ENCODE measurements around the gene MAP2K4. TPM values are rescaled to one million over a fixed set of nuclear protein-coding genes. Genes with fewer than 3 reads are reported as not detected.

Gene MAP2K4
- total RNA-seq, 4 donors from 2014 or later, result 29.8 to 58.6 (median 30.2) TPM

GRCh38 chr17:12027658-12028057 is 7.0 kb downstream of the MAP2K4 start:
- DNase-seq, result no peak
- no peak for ATAC-seq
- peaks cover 23 to 29% of the 10 kb centered on the region in 2 donors for H3K4me1 ChIP-seq
- H3K27ac ChIP-seq, result no peak overlapping the region
- H3K9me3 ChIP-seq, result no peaks in the 10 kb centered on the region
- intact Hi-C loops (cut with DNase I; ENCODE audit: low total_unique reads) (loop anchor here (10.0 kb wide), 1 partner anchor 987 kb away; the partner anchor contains the start of gene ELAC2), in situ Hi-C loops (cut with MboI; ENCODE audit: low sequenced_read_pairs in 4 of 4) (no loop called here)
- H3K36me3 ChIP-seq, result no peaks in the 10 kb centered on the region
- H3K4me3 ChIP-seq, result no peak overlapping the region
- H3K27me3 ChIP-seq, result no peaks in the 10 kb centered on the region
- TF ChIP-seq POLR2A (IDR thresholded peaks at IDR 0.05), result no peak
- TF ChIP-seq CTCF (IDR thresholded peaks at IDR 0.05 in 4 of 5, conservative IDR thresholded peaks at IDR 0.05 in 1 of 5), result no peak

- TF ChIP-seq CTCF (IDR thresholded peaks at IDR 0.05 in 4 of 5, conservative IDR thresholded peaks at IDR 0.05 in 1 of 5), result no peak
- TF ChIP-seq POLR2A (IDR thresholded peaks at IDR 0.05), result no peak
- H3K9me3 ChIP-seq, result no peaks in the 10 kb centered on the region
- intact Hi-C loops (cut with DNase I; ENCODE audit: low total_unique reads) (loop anchor here (10.0 kb wide), 1 partner anchor 986 kb away; the partner anchor contains the start of gene ELAC2), in situ Hi-C loops (cut with MboI; ENCODE audit: low sequenced_read_pairs in 4 of 4) (no loop called here)
- ATAC-seq (no peak), DNase-seq (no peak)
- H3K27ac ChIP-seq, result no peak overlapping the region
- H3K4me1 ChIP-seq, result peaks cover 17 to 21% of the 10 kb centered on the region in 2 donors
- H3K27me3 ChIP-seq, result no peaks in the 10 kb centered on the region
- H3K36me3 ChIP-seq, result no peaks in the 10 kb centered on the region
- no peak overlapping the region for H3K4me3 ChIP-seq
These were observed 7.9 kb downstream of the MAP2K4 start for GRCh38 chr17:12028611-12029010.

- Histone ChIP-seq H3K4me1 (no peaks in the 10 kb centered on the region), H3K4me3 (no peak overlapping the region), H3K27ac (no peak overlapping the region), H3K27me3 (no peaks in the 10 kb centered on the region), H3K9me3 (no peaks in the 10 kb centered on the region), H3K36me3 (no peaks in the 10 kb centered on the region)
- ATAC-seq, result no peak
- intact Hi-C loops (cut with DNase I; ENCODE audit: low total_unique reads), result no loop called here
- in situ Hi-C loops (cut with MboI; ENCODE audit: low sequenced_read_pairs in 4 of 4), result no loop called here
- DNase-seq, result no peak
- TF ChIP-seq CTCF (IDR thresholded peaks at IDR 0.05 in 4 of 5, conservative IDR thresholded peaks at IDR 0.05 in 1 of 5), result no peak
- TF ChIP-seq POLR2A (IDR thresholded peaks at IDR 0.05), result no peak
These were observed 13.9 kb downstream of the MAP2K4 start for GRCh38 chr17:12034538-12034937.

- Histone ChIP-seq H3K9me3 (no peaks in the 10 kb centered on the region), H3K4me1 (peaks cover 9 to 11% of the 10 kb centered on the region in 2 donors), H3K36me3 (no peaks in the 10 kb centered on the region), H3K27me3 (no peaks in the 10 kb centered on the region), H3K27ac (no peak overlapping the region), H3K4me3 (no peak overlapping the region)
- in situ Hi-C loops (cut with MboI; ENCODE audit: low sequenced_read_pairs in 4 of 4), result no loop called here
- intact Hi-C loops (cut with DNase I; ENCODE audit: low total_unique reads), result no loop called here
- TF ChIP-seq CTCF (IDR thresholded peaks at IDR 0.05 in 4 of 5, conservative IDR thresholded peaks at IDR 0.05 in 1 of 5), result no peak
- no peak for TF ChIP-seq POLR2A (IDR thresholded peaks at IDR 0.05)
- ATAC-seq (no peak), DNase-seq (no peak)
These were observed 15.0 kb downstream of the MAP2K4 start for GRCh38 chr17:12035673-12036072.

GRCh38 chr17:12037970-12038369 is 17.3 kb downstream of the MAP2K4 start:
- DNase-seq (no peak), ATAC-seq (no peak)
- in situ Hi-C loops (cut with MboI; ENCODE audit: low sequenced_read_pairs in 4 of 4), result no loop called here
- Histone ChIP-seq H3K4me1 (peaks cover 14 to 17% of the 10 kb centered on the region in 2 donors), H3K4me3 (no peak overlapping the region), H3K27me3 (no peaks in the 10 kb centered on the region), H3K27ac (no peak overlapping the region), H3K36me3 (no peaks in the 10 kb centered on the region), H3K9me3 (no peaks in the 10 kb centered on the region)
- intact Hi-C loops (cut with DNase I; ENCODE audit: low total_unique reads), result no loop called here
- TF ChIP-seq POLR2A (IDR thresholded peaks at IDR 0.05), result no peak
- TF ChIP-seq CTCF (IDR thresholded peaks at IDR 0.05 in 4 of 5, conservative IDR thresholded peaks at IDR 0.05 in 1 of 5), result no peak
